Right lobe of liver (tissue), 6 donors: ENCODE results near the gene BPIFB3. TPM values are rescaled to one million over a fixed set of nuclear protein-coding genes. Genes with fewer than 3 reads are reported as not detected.
"Not testable (repeated sequence)": the region's sequence is repeated elsewhere in the genome, so short reads cannot be mapped to it uniquely, and the experiment has no call there.

Experiments used
- ATAC-seq, 4 donors: fragments of 200-7000 bp; cut with Tn5 transposase; one replicate each; pipeline ENCODE4 v1.9.1; 2020; ENCODE audit warnings: mild to moderate bottlenecking in 4 of 4, moderate library complexity in 4 of 4
- DNase-seq, 3 donors: peaks; one replicate each; pipeline ENCODE4 v3.0.0-alpha.2; 2020
- H3K27ac ChIP-seq, 3 donors: fragments of 200-600 bp; one replicate each; pipeline ENCODE4 v1.8.0; 2022
- H3K27me3 ChIP-seq, 2 donors: fragments of 200-600 bp; one replicate each; pipeline ENCODE4 v1.8.0; 2022
- H3K36me3 ChIP-seq, 4 donors: fragments of 200-600 bp; sonication (generic) in 1 of 4; one replicate each; pipeline versions ENCODE4 v1.5.1 to v1.8.0; 2017 to 2022; ENCODE audit warnings: control low read depth in 1 of 4
- H3K4me1 ChIP-seq, 4 donors: fragments of 200-600 bp; sonication (generic) in 1 of 4; one replicate each; pipeline versions ENCODE4 v1.5.1 to v1.8.0; 2017 to 2022; ENCODE audit warnings: control low read depth in 1 of 4
- H3K4me3 ChIP-seq, 3 donors: fragments of 200-600 bp; one replicate each; pipeline ENCODE4 v1.8.0; 2022
- H3K9me3 ChIP-seq, 4 donors: fragments of 200-600 bp; sonication (generic) in 1 of 4; one replicate each; pipeline versions ENCODE4 v1.5.1 to v1.8.0; 2017 to 2022; ENCODE audit warnings: control low read depth in 1 of 4
- CTCF ChIP-seq, 4 donors: fragments of 200-600 bp in 3 of 4; fragments of 450-650 bp in 1 of 4; IDR thresholded peaks; one replicate each; pipeline versions ENCODE4 v1.5.1 to v1.8.0; 2016 to 2022; ENCODE audit warnings: antibody characterized with exemption in 4 of 4, mild to moderate bottlenecking in 2 of 4
- POLR2A ChIP-seq: fragments of 450-650 bp; IDR thresholded peaks from one replicate; pipeline ENCODE4 v1.6.1; 2017; ENCODE audit warnings: antibody characterized with exemption, mild to moderate bottlenecking
- WGBS: methylation state at CpG from one replicate; pipeline ENCODE4 v1.1.6; 2018; ENCODE audit warnings: low coverage, low lambda C conversion rate; ENCODE audit not compliant: insufficient coverage; ENCODE audit errors: missing lambda C conversion rate; 5-methylcytosine and 5-hydroxymethylcytosine counted together
- intact Hi-C, 2 donors: fragments of 100-400 bp; cut with DNase I; formaldehyde crosslinking; loops; one replicate each; pipeline versions ENCODE4 v1.11.2 to v1.14.1; 2022
- total RNA-seq, 6 experiments: library from RNA; depleted of rRNA in 2 of 6; stranded (reverse); fragments of >200 nt in 2 of 6; fragmentation: NEBNext Ultra II Directional in 3 of 6; extraction: Animal tissue kit (Norgen Biotek cat#: 25700) in 3 of 6; gene quantifications; one replicate each; pipeline versions ENCODE4 v1.1.0 to v1.2.4, GENCODE V29; 2016 to 2023
- donor health status: DM: no; HTN: yes; CAD: no.
- donor health status: DM: no; HTN: no; CAD: no.
- donor health status: DM: no; HTN: no; CAD: no.
- donor health status: DM: no; HTN: yes; CAD: no.
- donor health status: DM: no; HTN: yes; CAD: no.

BPIFB3 gene
- total RNA-seq, 6 experiments from 2014 or later = not detected

- TF ChIP-seq CTCF (IDR thresholded peaks at IDR 0.05) (no peak), POLR2A (no peak)
- Histone ChIP-seq H3K27ac (no peak overlapping the region), H3K4me3 (no peak overlapping the region), H3K36me3 (no peaks in the 10 kb centered on the region), H3K27me3 (no peaks in the 10 kb centered on the region), H3K9me3 (no peaks in the 10 kb centered on the region), H3K4me1 (peaks cover 0 to 11% (median 5%) of the 10 kb centered on the region in 4 donors)
- ATAC-seq (no peak), DNase-seq (no peak)
- 58% methylated on average over 2 of the region's 3 CpGs for WGBS
- intact Hi-C loops = no loop called here
These were observed 66.3 kb downstream of the BPIFB3 start for GRCh38 chr20:33119725-33120720.

GRCh38 chr20:33120934-33121333 lies 67.2 kb downstream of the BPIFB3 start:
- TF ChIP-seq POLR2A (no peak), CTCF (IDR thresholded peaks at IDR 0.05) (no peak)
- intact Hi-C loops = no loop called here
- Histone ChIP-seq H3K4me3 (no peak overlapping the region), H3K9me3 (no peaks in the 10 kb centered on the region), H3K27ac (no peak overlapping the region), H3K27me3 (no peaks in the 10 kb centered on the region), H3K4me1 (peaks cover 0 to 20% (median 10%) of the 10 kb centered on the region in 4 donors), H3K36me3 (no peaks in the 10 kb centered on the region)
- no peak for DNase-seq
- 90% methylated on average over 3 of the region's 3 CpGs for WGBS
- no peak for ATAC-seq

- no CpG with 5 or more reads among the region's 1 CpG for WGBS
- H3K36me3 ChIP-seq, H3K4me3 ChIP-seq, DNase-seq, ATAC-seq, intact Hi-C loops, H3K27me3 ChIP-seq, H3K27ac ChIP-seq, H3K9me3 ChIP-seq: not testable (repeated sequence)
- H3K4me1 ChIP-seq = peaks cover 0 to 34% (median 16%) of the 10 kb centered on the region in 4 donors
These were observed 68.6 kb downstream of the BPIFB3 start for GRCh38 chr20:33122297-33122696.

Other genes with a start within 250 kb of the BPIFB3 start
- gene MAPRE1, start 233.9 kb upstream of the BPIFB3 start, total RNA-seq = 10 to 100 TPM in 5 of 6 experiments, 1 to 10 TPM in 1; 7.9 to 26.8 (median 16.1) TPM
- under 1 TPM in 4 of 6 experiments, not detected in 2; 0.17 to 0.22 (median 0.20) TPM for gene EFCAB8, start 195.0 kb upstream of the BPIFB3 start, total RNA-seq
- gene SUN5, start 49.5 kb upstream of the BPIFB3 start, total RNA-seq = not detected
- under 1 TPM in 1 of 6 experiments, not detected in 5; 0.12 TPM for gene BPIFB2, start 46.2 kb upstream of the BPIFB3 start, total RNA-seq
- not detected for gene BPIFB6, start 22.3 kb upstream of the BPIFB3 start, total RNA-seq
- not detected for gene BPIFB4, start 25.7 kb downstream of the BPIFB3 start, total RNA-seq
- gene BPIFA2, start 114.3 kb downstream of the BPIFB3 start, total RNA-seq = not detected
- not detected for gene BPIFA3, start 163.4 kb downstream of the BPIFB3 start, total RNA-seq
- not detected for gene BPIFA1, start 182.1 kb downstream of the BPIFB3 start, total RNA-seq
- not detected for gene BPIFB1, start 229.3 kb downstream of the BPIFB3 start, total RNA-seq